RKO (cell line): ENCODE results near the gene SPRED1.
"Not testable (repeated sequence)": the region's sequence is repeated elsewhere in the genome, so short reads cannot be mapped to it uniquely, and the experiment has no call there.

ENCODE experiments used
- DNase-seq: peaks from one replicate; pipeline ENCODE4 v3.0.0-alpha.2; 2016; ENCODE audit warnings: low spot score

The SPRED1 gene

GRCh38 chr15:38237021-38237420 lies 15.6 kb upstream of the SPRED1 start:
- not testable (repeated sequence) for DNase-seq

GRCh38 chr15:38238311-38238710 lies 14.3 kb upstream of the SPRED1 start:
- DNase-seq, result no peak

- no peak for DNase-seq
These were observed 10.6 kb upstream of the SPRED1 start for GRCh38 chr15:38242055-38242454.

GRCh38 chr15:38243278-38244055 lies 9.2 kb upstream of the SPRED1 start:
- DNase-seq, result no peak

GRCh38 chr15:38247336-38247735 lies 5.3 kb upstream of the SPRED1 start:
- DNase-seq, result no peak

GRCh38 chr15:38253351-38253781 lies 730 bp downstream of the SPRED1 start:
- peak; percentile 93 for DNase-seq

GRCh38 chr15:38254051-38254883 lies 1.6 kb downstream of the SPRED1 start:
- DNase-seq, result peak; percentile 88

GRCh38 chr15:38255690-38256089 lies 3.1 kb downstream of the SPRED1 start:
- peak; percentile 30 for DNase-seq

- DNase-seq, result no peak
These were observed 5.0 kb downstream of the SPRED1 start for GRCh38 chr15:38257676-38258075.

GRCh38 chr15:38259134-38259533 lies 6.5 kb downstream of the SPRED1 start:
- no peak for DNase-seq

GRCh38 chr15:38260077-38260476 lies 7.4 kb downstream of the SPRED1 start:
- DNase-seq, result peak; percentile 21

- no peak for DNase-seq
These were observed 10.6 kb downstream of the SPRED1 start for GRCh38 chr15:38263251-38263650.

- no peak for DNase-seq
These were observed 11.4 kb downstream of the SPRED1 start for GRCh38 chr15:38263996-38264395.

GRCh38 chr15:38266247-38266986 lies 13.8 kb downstream of the SPRED1 start:
- DNase-seq, result no peak

- DNase-seq, result no peak
These were observed 14.9 kb downstream of the SPRED1 start for GRCh38 chr15:38267421-38268022.

GRCh38 chr15:38271144-38271543 lies 18.5 kb downstream of the SPRED1 start:
- no peak for DNase-seq

GRCh38 chr15:38271895-38272294 lies 19.3 kb downstream of the SPRED1 start:
- no peak for DNase-seq

- not testable (repeated sequence) for DNase-seq
These were observed 19.8 kb downstream of the SPRED1 start for GRCh38 chr15:38272431-38272830.

- no peak for DNase-seq
These were observed 21.5 kb downstream of the SPRED1 start for GRCh38 chr15:38274135-38274534.

- no peak for DNase-seq
These were observed 23.3 kb downstream of the SPRED1 start for GRCh38 chr15:38275959-38276358.

GRCh38 chr15:38277281-38277680 lies 24.6 kb downstream of the SPRED1 start:
- not testable (repeated sequence) for DNase-seq

- DNase-seq, result no peak
These were observed 28.4 kb downstream of the SPRED1 start for GRCh38 chr15:38281031-38281430.
